Panc1 (cell line): ENCODE data around the gene EMID1. TPM values are rescaled to one million over a fixed set of nuclear protein-coding genes. Genes with fewer than 3 reads are reported as not detected.

Experiments used
- ATAC-seq: fragments of 200-7000 bp; cut with Tn5 transposase; 2 replicates; pipeline ENCODE4 v1.9.1; 2020; ENCODE audit warnings: mild to moderate bottlenecking, moderate library complexity
- BruUV-seq: library from RNA; stranded (reverse); fragments of 400-500 nt; replicated peaks from 2 replicates; lab custom pipeline; 2021; lab: Mats Ljungman, UMichigan
- CTCF ChIA-PET: fragments of 300-600 bp; sonication (Branson Sonifier 250); formaldehyde crosslinking; loops from one replicate; lab custom pipeline; 2022; ENCODE audit warnings: antibody characterized with exemption; lab: Charles Lee
- POLR2A ChIA-PET: fragments of 300-600 bp; sonication (Branson Sonifier 250); formaldehyde crosslinking; loops from one replicate; lab custom pipeline; 2022; ENCODE audit warnings: antibody characterized with exemption; lab: Charles Lee
- DNase-seq: peaks from one replicate; pipeline ENCODE4 v3.0.0-alpha.2; 2010; ENCODE audit warnings: low read depth, low spot score
- H3K27ac ChIP-seq: 2 replicates; pipeline ENCODE4 v1.5.1; 2011; ENCODE audit warnings: mild to moderate bottlenecking, low read length, inconsistent platforms
- H3K27me3 ChIP-seq: fragments of 200-500 bp; sonication (Bioruptor generic); 2 replicates; pipeline ENCODE4 v1.6.0; 2014; ENCODE audit warnings: low read length, inconsistent platforms; ENCODE audit not compliant: control insufficient read depth, insufficient read depth
- H3K36me3 ChIP-seq: fragments of 200-500 bp; sonication (Bioruptor generic); 2 replicates; pipeline ENCODE4 v1.5.1; 2014; ENCODE audit warnings: inconsistent platforms, mild to moderate bottlenecking, low read length, moderate library complexity; ENCODE audit not compliant: control insufficient read depth, insufficient read depth
- H3K4me1 ChIP-seq: 2 replicates; pipeline ENCODE4 v1.5.1; 2011; ENCODE audit warnings: inconsistent platforms, mild to moderate bottlenecking, low read length, moderate library complexity; ENCODE audit not compliant: control insufficient read depth, insufficient read depth
- H3K4me3 ChIP-seq, 2 experiments: 2 replicates each; pipeline ENCODE4 v1.5.1; 2011 to 2012; ENCODE audit warnings: low read depth in 2 of 2, low read length in 2 of 2, mild to moderate bottlenecking in 2 of 2, inconsistent platforms in 1 of 2, moderate library complexity in 1 of 2
- H3K9me3 ChIP-seq: fragments of 200-500 bp; sonication (Bioruptor generic); 2 replicates; pipeline ENCODE4 v1.5.1; 2014; ENCODE audit warnings: low read depth, mild to moderate bottlenecking, inconsistent platforms, low read length, moderate library complexity; ENCODE audit not compliant: control insufficient read depth, insufficient read depth
- CTCF ChIP-seq: fragments of 450-650 bp; IDR thresholded peaks from 2 replicates; pipeline ENCODE4 v1.5.1; 2017; ENCODE audit warnings: mild to moderate bottlenecking
- POLR2AphosphoS5 ChIP-seq: IDR thresholded peaks from 2 replicates; pipeline ENCODE4 v1.6.1; 2012; ENCODE audit warnings: mild to moderate bottlenecking, low read depth, low read length, moderate library complexity
- REST ChIP-seq, 2 experiments: IDR thresholded peaks; 2 replicates each; pipeline ENCODE4 v1.6.1; 2011 to 2012; ENCODE audit warnings: low read depth in 2 of 2, control low read depth in 1 of 2, low read length in 1 of 2, mild to moderate bottlenecking in 1 of 2, moderate library complexity in 1 of 2; ENCODE audit not compliant: insufficient read depth in 1 of 2
- SIN3A ChIP-seq: IDR thresholded peaks from 2 replicates; pipeline ENCODE4 v1.6.1; 2012; ENCODE audit warnings: low read depth, mild to moderate bottlenecking, low read length, moderate library complexity, borderline replicate concordance; ENCODE audit not compliant: insufficient read depth
- TCF7L2 ChIP-seq: IDR thresholded peaks from 2 replicates; pipeline ENCODE4 v1.6.1; 2011; ENCODE audit warnings: mild to moderate bottlenecking, low read depth, low read length, inconsistent platforms
- in situ Hi-C: cut with HindIII; loops from 2 replicates; pipeline ENCODE4 v1.10.0; 2016; ENCODE audit warnings: low sequenced_read_pairs, low pct_unique_long_range_greater_than_20kb
- intact Hi-C: fragments of 100-400 bp; cut with micrococcal nuclease; formaldehyde crosslinking; loops from one replicate; pipeline ENCODE4 v1.10.0; 2022; ENCODE audit not compliant: unreplicated experiment
- total RNA-seq: library from RNA; stranded (reverse); gene quantifications from one replicate; pipeline ENCODE4 v1.2.1, GENCODE V29; 2021; ENCODE audit not compliant: unreplicated experiment

EMID1 gene
- total RNA-seq, 1 experiment from 2014 or later = 1.1 TPM

- no peak for TF ChIP-seq TCF7L2
- no peak for TF ChIP-seq REST (IDR thresholded peaks at IDR 0.05; ENCODE audit: insufficient read depth in 1 of 2, low read depth in 2 of 2, low read length in 1 of 2)
- TF ChIP-seq SIN3A = no peak
- TF ChIP-seq POLR2AphosphoS5 = no peak
- no peak for TF ChIP-seq CTCF
- POLR2A ChIA-PET = interaction anchor here (0.7 kb wide), 1 partner anchor 77 kb away, joined by 6 read pairs; no protein-coding TSS in a partner anchor
- ATAC-seq = no peak
These were observed 9.6 kb upstream of the EMID1 start for GRCh38 chr22:29195964-29196666.

GRCh38 chr22:29197096-29197495 is 8.6 kb upstream of the EMID1 start:
- TF ChIP-seq REST (IDR thresholded peaks at IDR 0.05; ENCODE audit: insufficient read depth in 1 of 2, low read depth in 2 of 2, low read length in 1 of 2) (no peak), SIN3A (no peak), POLR2AphosphoS5 (no peak), CTCF (no peak), TCF7L2 (no peak)
- no peaks in the 10 kb centered on the region for H3K4me1 ChIP-seq
- no peak overlapping the region for H3K4me3 ChIP-seq
- ChIA-PET POLR2A (interaction anchor here (0.7 kb wide), 1 partner anchor 525 kb away, joined by 3 read pairs; no protein-coding TSS in a partner anchor), CTCF (no interaction called here)
- H3K36me3 ChIP-seq = no peaks in the 10 kb centered on the region
- intact Hi-C loops = no loop called here
- no peak overlapping the region for H3K27ac ChIP-seq
- no TSS peak for BruUV-seq
- no peaks in the 10 kb centered on the region for H3K27me3 ChIP-seq
- H3K9me3 ChIP-seq = no peaks in the 10 kb centered on the region
- no peak for DNase-seq
- in situ Hi-C loops = no loop called here
- ATAC-seq = no peak

More at GRCh38 chr22:29195964-29196666, 9.6 kb upstream of the EMID1 start:
- BruUV-seq = no TSS peak
- Histone ChIP-seq H3K9me3 (no peaks in the 10 kb centered on the region), H3K27ac (no peak overlapping the region), H3K36me3 (no peaks in the 10 kb centered on the region), H3K27me3 (no peaks in the 10 kb centered on the region), H3K4me3 (no peak overlapping the region), H3K4me1 (no peaks in the 10 kb centered on the region)
- intact Hi-C loops (no loop called here), in situ Hi-C loops (no loop called here)
- DNase-seq = no peak
- CTCF ChIA-PET = no interaction called here
